OCI-LY7 (cell line): ENCODE measurements around the gene ALDH3B1. TPM values are rescaled to one million over a fixed set of nuclear protein-coding genes. Genes with fewer than 3 reads are reported as not detected.

Source experiments
- BruUV-seq: library from RNA; stranded (reverse); fragments of 400-500 nt; replicated peaks from 2 replicates; lab custom pipeline; 2021; lab: Mats Ljungman, UMichigan
- CTCF ChIA-PET: fragments of 300-600 bp; sonication (Branson Sonifier 250); formaldehyde crosslinking; loops from one replicate; lab custom pipeline; 2022; ENCODE audit warnings: antibody characterized with exemption; ENCODE audit not compliant: unreplicated experiment; lab: Charles Lee
- POLR2A ChIA-PET: fragments of 300-600 bp; sonication (Branson Sonifier 250); formaldehyde crosslinking; loops from one replicate; lab custom pipeline; 2022; ENCODE audit warnings: antibody characterized with exemption; lab: Charles Lee
- DNase-seq: peaks from one replicate; pipeline ENCODE4 v3.0.0-alpha.2; 2015; ENCODE audit warnings: low spot score
- H2AFZ ChIP-seq: fragments of 200-600 bp; sonication (generic), shearing (Covaris generic); 2 replicates; pipeline ENCODE4 v1.6.1; 2014; ENCODE audit warnings: mild to moderate bottlenecking, antibody characterized with exemption, low read length, moderate library complexity
- H3K27ac ChIP-seq: fragments of 200-600 bp; sonication (generic); 2 replicates; pipeline ENCODE4 v1.5.1; 2014; ENCODE audit warnings: mixed run types, low read depth, mild to moderate bottlenecking, moderate library complexity, low read length, inconsistent platforms; ENCODE audit not compliant: poor library complexity, severe bottlenecking
- H3K36me3 ChIP-seq: fragments of 200-600 bp; sonication (generic); 2 replicates; pipeline ENCODE4 v1.6.1; 2014; ENCODE audit warnings: mild to moderate bottlenecking, antibody characterized with exemption, low read length, moderate library complexity, mixed read lengths; ENCODE audit not compliant: insufficient read depth
- H3K4me1 ChIP-seq: fragments of 200-600 bp; sonication (generic); 2 replicates; pipeline ENCODE4 v1.5.1; 2014; ENCODE audit warnings: mild to moderate bottlenecking, low read length; ENCODE audit not compliant: insufficient read depth, poor library complexity, severe bottlenecking
- H3K4me2 ChIP-seq: fragments of 200-600 bp; sonication (generic); 2 replicates; pipeline ENCODE4 v1.6.1; 2014; ENCODE audit warnings: mild to moderate bottlenecking, low read length
- H3K4me3 ChIP-seq: fragments of 200-600 bp; sonication (generic); 2 replicates; pipeline ENCODE4 v1.5.1; 2014; ENCODE audit warnings: mild to moderate bottlenecking, low read depth, low read length; ENCODE audit not compliant: poor library complexity, severe bottlenecking
- H3K79me2 ChIP-seq: fragments of 200-600 bp; sonication (generic); 2 replicates; pipeline ENCODE4 v1.6.1; 2016; ENCODE audit warnings: low read depth, mild to moderate bottlenecking, low read length, moderate library complexity, mixed read lengths; ENCODE audit not compliant: insufficient read depth
- H3K9me2 ChIP-seq: fragments of 200-600 bp; sonication (generic); 2 replicates; pipeline ENCODE4 v1.6.1; 2016; ENCODE audit warnings: mild to moderate bottlenecking, low read length, mixed read lengths; ENCODE audit not compliant: insufficient read depth
- H3K9me3 ChIP-seq: fragments of 200-600 bp; sonication (generic); 2 replicates; pipeline ENCODE4 v1.6.1; 2014; ENCODE audit warnings: mild to moderate bottlenecking, mixed run types, low read length, mixed read lengths
- H4K20me1 ChIP-seq: fragments of 200-600 bp; sonication (generic); 2 replicates; pipeline ENCODE4 v1.6.1; 2014; ENCODE audit warnings: mild to moderate bottlenecking, antibody characterized with exemption, low read length, moderate library complexity, mixed read lengths; ENCODE audit not compliant: insufficient read depth
- CTCF ChIP-seq: fragments of 200-600 bp; sonication (generic); conservative IDR thresholded peaks from 2 replicates; pipeline ENCODE4 v1.5.1; 2014; ENCODE audit warnings: mild to moderate bottlenecking, antibody characterized with exemption, low read length, moderate library complexity, mixed read lengths
- EZH2phosphoT487 ChIP-seq: fragments of 200-600 bp; sonication (generic); IDR thresholded peaks from 2 replicates; pipeline ENCODE4 v1.6.1; 2018; ENCODE audit warnings: low read depth, borderline replicate concordance, mild to moderate bottlenecking, mixed run types, antibody characterized with exemption, low read length, moderate library complexity, mixed read lengths
- intact Hi-C: fragments of 100-400 bp; cut with micrococcal nuclease; formaldehyde crosslinking; loops from one replicate; pipeline ENCODE4 v1.10.0; 2022; ENCODE audit not compliant: unreplicated experiment
- total RNA-seq, 2 experiments: library from RNA; depleted of rRNA in 1 of 2; stranded (reverse); fragments of >200 nt in 1 of 2; shearing (Covaris generic) in 1 of 2; gene quantifications; 2 replicates each; pipeline ENCODE4 v1.2.3, GENCODE V29; 2014 to 2022

ALDH3B1 gene
- total RNA-seq, 2 experiments from 2014 or later, result 0.50 to 0.53 TPM

DNA sequence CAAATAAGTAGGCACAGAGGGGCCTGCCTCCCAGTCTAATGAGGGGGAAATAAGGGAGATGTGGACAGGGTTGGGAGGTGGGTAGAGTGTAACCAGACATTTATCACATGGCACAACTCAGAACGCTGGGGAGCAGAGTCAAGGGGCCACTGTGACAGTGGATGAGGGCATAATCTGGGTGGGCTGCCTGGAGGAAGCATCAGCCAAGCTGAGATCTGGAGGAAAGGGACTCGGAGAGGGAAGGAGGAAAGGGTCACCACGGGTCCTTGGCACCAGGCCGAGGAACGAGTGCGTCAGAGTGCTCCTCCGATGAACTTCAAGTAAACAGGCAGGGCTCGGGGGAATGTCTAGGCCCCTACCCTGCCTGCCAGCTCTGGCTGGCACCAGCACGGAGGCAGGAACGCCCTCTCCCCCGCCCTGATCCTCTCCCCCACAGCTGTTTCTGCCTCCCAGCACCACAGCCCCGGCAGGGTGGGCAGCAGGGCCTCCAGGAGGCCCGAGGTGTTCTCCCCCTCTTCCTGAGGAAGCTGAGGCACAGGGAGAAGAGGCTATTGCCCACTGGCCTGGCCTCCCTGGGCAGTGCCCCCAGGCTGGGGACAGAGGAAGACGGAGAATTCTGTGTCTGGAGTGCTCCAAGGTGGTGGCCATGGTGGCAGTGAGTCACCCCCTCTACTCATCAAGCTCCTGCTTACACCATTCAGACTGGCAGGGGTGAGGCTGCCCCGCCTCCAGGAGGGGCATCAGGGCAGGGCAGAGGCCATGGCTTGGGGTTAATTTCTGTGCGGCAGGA lies 4.2 kb downstream of the ALDH3B1 start:
- H3K4me3 ChIP-seq, result no peak overlapping the region
- DNase-seq, result no peak
- H3K79me2 ChIP-seq, result no peaks in the 10 kb centered on the region
- H2AFZ ChIP-seq, result no peak overlapping the region
- H3K9me2 ChIP-seq, result no peaks in the 10 kb centered on the region
- no peaks in the 10 kb centered on the region for H4K20me1 ChIP-seq
- peaks cover 11% of the 10 kb centered on the region for H3K4me1 ChIP-seq
- ChIA-PET CTCF (no interaction called here), POLR2A (no interaction called here)
- intact Hi-C loops, result no loop called here
- no peak overlapping the region for H3K27ac ChIP-seq
- no peak overlapping the region for H3K4me2 ChIP-seq
- no peaks in the 10 kb centered on the region for H3K36me3 ChIP-seq
- H3K9me3 ChIP-seq, result no peaks in the 10 kb centered on the region
- TF ChIP-seq CTCF, result no peak
- TF ChIP-seq EZH2phosphoT487, result no peak
- no TSS peak for BruUV-seq

DNA sequence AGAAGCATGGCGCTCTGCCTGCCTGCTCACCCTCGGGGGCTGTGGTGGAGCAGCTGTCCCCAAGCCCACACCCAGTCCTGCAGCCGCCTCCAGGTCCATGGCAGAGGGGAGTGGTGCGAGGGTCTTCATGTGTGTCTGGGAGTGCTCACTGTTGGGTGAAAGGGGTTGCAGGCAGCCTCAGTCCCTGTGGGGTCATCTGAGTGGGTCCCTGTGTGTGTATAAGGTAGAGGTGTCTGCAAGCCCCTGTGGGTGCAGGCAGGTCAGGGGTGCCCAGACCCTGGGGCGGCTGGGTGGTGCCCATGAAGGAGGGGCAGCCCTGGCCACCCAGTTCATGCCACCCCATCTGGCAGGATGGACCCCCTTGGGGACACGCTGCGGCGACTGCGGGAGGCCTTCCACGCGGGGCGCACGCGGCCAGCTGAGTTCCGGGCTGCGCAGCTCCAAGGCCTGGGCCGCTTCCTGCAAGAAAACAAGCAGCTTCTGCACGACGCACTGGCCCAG lies 4.9 kb downstream of the ALDH3B1 start:
- no peaks in the 10 kb centered on the region for H3K9me2 ChIP-seq
- intact Hi-C loops, result no loop called here
- no peak for TF ChIP-seq EZH2phosphoT487
- no peak for TF ChIP-seq CTCF
- ChIA-PET POLR2A (no interaction called here), CTCF (no interaction called here)
- peaks cover 4% of the 10 kb centered on the region for H3K4me1 ChIP-seq
- no peaks in the 10 kb centered on the region for H3K79me2 ChIP-seq
- no peak overlapping the region for H2AFZ ChIP-seq
- DNase-seq, result no peak
- H3K27ac ChIP-seq, result no peak overlapping the region
- no peaks in the 10 kb centered on the region for H3K36me3 ChIP-seq
- H4K20me1 ChIP-seq, result no peaks in the 10 kb centered on the region
- no peak overlapping the region for H3K4me2 ChIP-seq
- H3K9me3 ChIP-seq, result no peaks in the 10 kb centered on the region
- no peak overlapping the region for H3K4me3 ChIP-seq
- no TSS peak for BruUV-seq

GRCh38 chr11:68015467-68015866 lies 5.3 kb downstream of the ALDH3B1 start:
- Histone ChIP-seq H3K4me3 (no peak overlapping the region), H3K27ac (no peak overlapping the region), H3K79me2 (no peaks in the 10 kb centered on the region), H4K20me1 (no peaks in the 10 kb centered on the region), H3K9me3 (no peaks in the 10 kb centered on the region), H3K4me1 (no peaks in the 10 kb centered on the region), H3K9me2 (no peaks in the 10 kb centered on the region), H3K36me3 (no peaks in the 10 kb centered on the region), H2AFZ (no peak overlapping the region), H3K4me2 (no peak overlapping the region)
- no TSS peak for BruUV-seq
- ChIA-PET POLR2A (no interaction called here), CTCF (no interaction called here)
- intact Hi-C loops, result no loop called here
- no peak for DNase-seq
- TF ChIP-seq CTCF, result no peak
- no peak for TF ChIP-seq EZH2phosphoT487
